Measurements from ENCODE around the gene FAM221B.

The FAM221B gene

DNA sequence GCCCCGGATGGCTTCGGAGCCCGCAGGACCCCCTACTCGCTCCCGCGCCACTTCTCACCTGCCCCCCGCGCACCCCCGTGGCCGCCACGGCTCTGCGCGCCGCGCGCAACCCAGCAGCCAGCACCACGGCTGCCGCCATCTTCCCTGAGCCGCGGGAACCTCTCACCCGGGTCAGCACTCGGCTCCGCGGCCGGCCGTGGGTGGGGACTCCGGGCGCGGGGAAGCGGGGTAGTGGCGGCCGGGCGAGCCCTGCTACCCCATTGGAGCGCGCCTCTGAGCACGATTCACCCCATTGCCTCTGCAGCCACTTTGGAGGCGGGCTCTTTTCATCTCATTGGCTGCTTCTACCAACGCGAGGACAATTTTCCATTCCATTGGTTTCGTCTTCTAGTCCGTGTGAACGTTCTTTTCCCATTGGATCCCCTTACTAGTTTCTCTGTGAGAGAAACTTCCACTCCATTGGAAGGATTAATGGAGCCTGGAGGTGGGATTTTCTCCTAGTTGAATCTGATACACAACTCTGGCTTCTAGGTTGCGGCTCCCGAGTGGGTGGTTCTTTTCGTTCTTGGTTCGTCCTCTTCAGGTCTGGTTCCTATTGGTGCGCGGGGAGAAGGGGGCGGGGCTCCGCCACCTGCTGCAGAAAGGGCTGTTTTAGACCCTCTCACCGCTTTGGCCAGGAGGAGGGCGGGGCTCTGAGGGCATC, 13.5 kb downstream of the FAM221B start, which contains the start of gene HINT2:
Gene HINT2 (minus strand): TSS at position 202 of the 703 bp plus-strand sequence. CDS start 63 bp downstream, at position 139.
- peak; percentile 100 for DNase-seq

DNA sequence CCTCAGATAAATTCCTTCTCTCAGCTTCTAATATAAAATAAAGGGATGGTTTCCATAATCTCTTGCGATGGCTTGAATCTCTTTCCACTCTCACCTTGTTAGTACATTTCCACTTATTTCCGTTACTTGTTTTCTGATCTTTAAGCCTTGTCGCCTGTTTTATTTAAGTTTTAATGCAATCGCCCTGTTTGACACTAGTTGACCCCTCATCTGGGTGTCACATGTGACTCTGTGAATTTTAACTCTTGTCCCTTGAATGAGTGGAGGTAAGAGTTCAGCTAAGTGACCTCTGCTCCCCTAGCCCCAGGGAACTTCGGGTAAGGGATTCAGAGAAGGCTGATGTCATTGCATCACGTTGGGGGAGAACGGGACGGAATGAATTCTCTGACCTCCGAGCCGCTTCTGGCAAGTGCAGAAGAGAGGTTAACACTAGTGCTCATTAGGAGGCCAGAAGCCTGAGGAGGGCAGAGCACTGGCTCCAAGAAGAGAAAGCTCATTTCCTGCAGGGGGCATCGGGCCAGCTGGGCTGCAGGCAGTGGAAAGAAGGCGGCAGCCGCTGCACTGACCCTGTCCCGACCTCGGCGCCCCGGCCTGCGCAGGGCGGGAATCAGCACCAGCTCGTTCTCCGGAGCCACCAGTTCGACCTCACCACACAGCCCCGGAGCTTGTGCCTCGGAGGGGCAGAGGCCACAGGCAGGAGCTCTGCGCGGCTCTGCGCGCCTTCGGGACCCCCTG, 14.3 kb downstream of the FAM221B start:
- DNase-seq, result peak; percentile 32

DNA sequence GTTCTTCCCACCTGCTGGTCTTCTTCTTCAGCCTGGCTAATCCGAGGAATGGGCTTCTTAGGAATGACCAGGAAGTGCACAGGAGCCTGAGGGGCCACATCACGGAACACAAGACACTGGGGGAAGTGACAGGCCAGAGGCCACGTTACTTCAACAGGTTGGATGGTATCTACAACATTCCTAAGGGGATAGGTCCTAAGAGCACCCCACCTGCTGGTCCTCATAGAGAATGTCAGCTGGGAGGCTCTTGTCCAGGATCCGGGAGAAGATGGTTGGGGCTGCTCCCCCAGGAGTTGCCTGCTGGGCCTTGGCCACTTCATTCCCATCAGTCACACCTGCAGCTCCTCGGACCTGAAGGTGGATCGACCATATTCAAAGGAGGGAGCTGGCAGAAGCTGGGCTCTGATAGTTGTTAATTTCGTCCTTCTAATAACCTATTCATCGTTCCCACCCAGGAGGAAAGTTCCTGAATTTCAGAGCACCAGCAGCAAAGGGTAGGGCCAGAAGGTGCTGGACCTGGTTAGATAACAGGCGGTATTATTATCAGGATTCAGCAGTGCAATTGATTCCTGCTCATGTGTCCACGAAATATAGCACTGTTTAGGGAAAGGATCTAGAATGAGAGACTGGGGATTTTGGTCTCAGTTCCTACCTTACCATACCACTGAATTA, 15.0 kb downstream of the FAM221B start:
- no peak for DNase-seq

DNA sequence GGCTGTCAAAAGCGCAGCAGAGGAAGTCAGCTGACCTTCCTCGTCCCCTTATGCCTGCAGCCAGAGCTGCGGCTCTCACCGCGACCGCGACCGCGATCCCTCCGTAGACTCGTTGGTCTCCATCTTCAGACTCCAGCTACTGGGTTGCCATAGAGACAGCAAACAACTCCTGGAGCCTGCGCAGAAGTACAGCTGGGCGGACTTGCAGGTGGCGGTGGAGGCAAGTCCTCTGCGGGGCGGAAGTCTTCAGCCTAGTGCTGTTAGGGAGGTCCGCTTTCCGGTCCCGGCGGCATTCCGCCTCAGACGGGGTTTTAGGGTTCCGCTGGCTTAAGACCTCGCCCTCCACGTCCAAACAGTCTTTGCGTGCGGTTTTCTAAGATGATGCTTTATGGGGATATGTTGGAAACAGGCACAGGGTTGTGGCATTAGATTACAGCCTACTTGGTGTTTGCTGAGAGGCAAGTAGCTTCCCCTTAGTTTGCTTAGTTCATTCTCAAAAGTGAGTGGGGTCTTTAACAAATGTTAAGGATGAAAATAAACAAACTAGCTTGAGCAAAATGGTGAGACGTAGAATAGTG, 16.4 kb downstream of the FAM221B start, which contains the start of gene SPAG8:
Gene SPAG8 (minus strand): TSS at position 238 of the 578 bp plus-strand sequence. CDS start 115 bp downstream, at position 123.
- DNase-seq, result peak; percentile 92

DNA sequence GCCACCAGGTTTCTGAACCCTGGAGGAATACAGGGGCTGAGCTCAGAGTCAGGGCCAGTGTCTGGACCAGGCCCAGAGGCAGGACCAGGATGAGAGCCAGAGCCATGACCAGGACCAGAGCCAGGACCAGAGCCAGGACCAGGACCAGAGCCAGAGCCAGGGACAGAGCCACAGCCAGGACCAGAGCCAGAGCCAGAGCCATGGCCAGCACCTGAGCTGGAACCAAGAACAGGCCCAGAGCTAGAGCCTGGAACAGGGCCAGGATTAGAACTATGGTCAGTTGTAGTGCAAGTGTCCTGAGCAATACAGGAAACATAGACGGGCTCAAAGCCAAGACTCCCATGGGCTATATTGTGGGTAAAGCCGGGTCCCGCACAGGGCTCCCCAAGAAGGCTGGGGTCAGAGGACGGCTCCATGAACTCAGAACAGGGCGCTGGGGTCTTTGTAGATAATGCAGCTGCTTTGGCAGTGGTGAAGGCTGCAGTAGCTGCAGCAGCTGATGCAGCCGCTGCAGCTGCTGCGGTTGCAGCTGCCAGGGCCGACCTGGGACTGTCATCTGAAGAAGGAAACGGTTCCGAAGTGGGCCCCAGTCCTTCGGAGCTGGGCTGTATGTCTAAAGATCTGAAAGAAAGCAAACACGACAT, 17.0 kb downstream of the FAM221B start:
- DNase-seq, result no peak

DNA sequence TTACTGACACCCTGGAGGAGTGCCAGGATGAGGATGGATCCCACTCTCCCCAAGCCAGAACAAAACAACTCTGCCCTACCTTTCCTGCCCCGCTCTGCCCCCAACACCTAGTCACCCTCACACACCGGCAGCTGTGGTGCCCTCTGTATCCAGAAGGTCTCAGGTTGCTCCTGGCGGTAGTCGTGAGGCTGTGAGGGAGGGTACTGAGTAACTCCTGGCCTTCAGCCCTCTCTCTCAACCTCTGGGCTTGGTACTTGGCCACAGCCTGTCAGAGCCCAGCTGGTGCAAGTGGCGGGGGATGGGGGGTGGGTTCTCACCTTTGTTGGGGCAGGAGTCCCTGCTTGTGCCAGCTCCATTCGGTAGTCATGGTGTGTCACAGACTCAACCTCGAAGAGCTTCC, 18.4 kb downstream of the FAM221B start:
- DNase-seq, result no peak

DNA sequence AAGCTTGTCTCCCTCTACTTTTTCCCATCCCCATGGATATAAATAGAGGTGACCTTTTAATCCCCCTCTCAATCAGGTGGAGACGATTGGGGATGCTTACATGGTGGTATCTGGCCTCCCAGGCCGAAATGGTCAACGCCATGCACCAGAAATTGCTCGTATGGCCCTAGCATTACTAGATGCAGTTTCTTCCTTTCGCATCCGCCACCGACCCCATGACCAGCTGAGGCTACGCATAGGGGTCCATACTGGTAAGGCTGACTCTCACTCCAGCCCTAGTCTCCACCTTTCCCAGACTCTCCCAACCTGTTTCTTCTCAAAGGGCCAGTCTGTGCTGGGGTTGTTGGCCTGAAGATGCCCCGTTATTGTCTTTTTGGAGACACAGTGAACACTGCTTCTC, 20.1 kb downstream of the FAM221B start:
- DNase-seq, result no peak

DNA sequence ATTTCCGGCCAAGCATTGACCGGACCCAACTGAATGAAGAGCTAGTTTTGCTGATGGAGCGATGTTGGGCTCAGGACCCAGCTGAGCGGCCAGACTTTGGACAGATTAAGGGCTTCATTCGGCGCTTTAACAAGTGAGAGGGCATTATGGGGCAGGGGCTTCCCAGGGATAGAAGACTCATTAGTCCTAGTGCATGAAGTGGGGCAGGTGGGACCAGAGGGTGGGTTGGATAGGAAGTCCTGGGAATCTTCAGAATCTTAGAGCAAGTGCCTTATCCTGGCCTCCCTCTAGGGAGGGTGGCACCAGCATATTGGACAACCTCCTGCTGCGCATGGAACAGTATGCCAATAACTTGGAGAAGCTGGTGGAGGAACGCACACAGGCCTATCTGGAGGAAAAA, 22.4 kb downstream of the FAM221B start:
- DNase-seq, result no peak

DNA sequence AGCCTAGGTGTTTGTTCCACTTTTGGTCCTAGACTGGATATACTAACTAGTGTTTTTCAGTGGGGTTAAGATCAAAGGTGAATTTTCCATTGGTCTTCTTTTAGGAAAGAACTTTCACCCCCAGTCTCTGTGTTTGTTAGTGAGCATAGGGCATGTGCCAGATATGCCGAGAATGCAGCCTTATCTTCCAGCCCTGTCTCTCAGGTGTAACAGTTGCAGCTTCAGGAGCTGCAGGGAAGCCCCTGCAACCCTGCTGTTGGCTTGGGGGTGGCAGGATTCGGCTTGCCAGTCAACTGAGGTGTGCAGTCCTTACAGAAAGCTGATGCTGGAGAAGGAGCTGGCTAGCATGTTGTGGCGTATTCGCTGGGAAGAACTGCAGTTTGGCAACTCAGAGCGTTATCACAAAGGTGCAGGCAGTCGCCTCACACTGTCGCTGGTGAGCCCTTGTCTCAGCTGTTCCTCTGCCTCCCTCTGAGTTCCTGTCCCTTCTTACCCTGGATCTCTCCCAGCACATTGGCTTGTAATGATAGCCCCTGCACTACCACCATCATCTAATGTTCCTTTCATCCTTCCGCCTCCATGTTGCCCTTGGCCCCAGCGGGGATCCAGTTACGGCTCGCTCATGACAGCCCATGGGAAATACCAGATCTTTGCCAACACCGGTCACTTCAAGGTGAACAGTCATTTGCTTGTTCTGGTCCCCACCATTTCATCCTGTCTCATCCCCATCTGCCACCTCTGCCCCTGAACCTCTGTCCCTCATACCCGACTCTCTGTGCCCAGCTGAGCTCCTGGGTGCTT, 27.0 kb downstream of the FAM221B start:
- DNase-seq, result no peak

DNA sequence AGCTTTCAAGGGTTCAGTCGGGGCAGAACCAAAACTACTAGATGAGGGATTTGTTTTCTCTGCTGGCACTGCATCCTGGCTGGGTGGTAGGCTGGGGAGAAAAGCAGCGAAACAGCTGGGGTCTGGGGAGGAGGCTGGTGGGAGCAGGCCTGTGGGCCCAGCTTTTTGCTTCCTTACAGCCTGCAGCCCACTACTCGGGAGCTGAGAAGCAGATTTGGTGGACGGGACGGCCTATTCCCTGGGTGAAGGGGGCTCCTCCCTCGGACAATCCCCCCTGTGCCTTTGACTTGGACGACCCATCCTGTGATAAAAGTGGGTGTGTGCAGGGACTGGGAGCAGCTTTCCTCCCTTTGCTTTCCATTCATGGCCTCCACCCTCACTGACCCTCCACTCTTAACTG, 28.0 kb downstream of the FAM221B start:
- DNase-seq, result no peak

DNA sequence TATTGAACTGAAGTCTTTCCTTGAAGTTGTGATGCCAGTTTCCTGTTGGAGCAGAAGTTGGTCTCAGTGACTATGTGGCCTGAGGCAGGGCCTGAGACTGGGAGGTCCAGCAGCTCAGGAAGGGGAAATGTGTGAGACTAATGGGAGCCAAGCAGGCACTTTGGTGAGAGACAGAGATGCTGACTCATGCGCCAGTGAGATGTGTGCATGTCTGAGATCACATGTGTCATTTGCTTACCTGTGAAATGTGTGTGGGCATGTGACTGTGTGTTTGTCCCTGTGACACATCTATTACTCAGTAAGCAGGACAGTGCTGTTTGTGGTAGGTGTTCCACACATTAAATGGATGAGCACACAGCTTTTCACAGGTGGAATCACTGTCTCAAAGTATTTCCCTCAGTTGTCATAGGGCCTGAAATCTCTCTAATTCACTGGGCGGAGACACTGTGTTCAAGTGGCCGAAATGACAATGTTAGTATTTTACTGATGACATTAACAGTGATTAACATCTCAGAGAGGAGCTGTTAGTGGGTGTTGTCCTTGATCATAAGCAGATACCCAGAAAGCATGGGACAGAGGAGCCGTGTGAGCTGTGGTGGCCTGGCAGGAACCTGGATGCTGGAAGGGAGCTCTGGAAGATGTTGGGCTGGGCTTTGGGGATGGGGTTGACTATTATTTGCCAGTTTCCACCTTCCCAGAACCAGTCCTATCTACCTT, 29.7 kb downstream of the FAM221B start:
- DNase-seq, result no peak

DNA sequence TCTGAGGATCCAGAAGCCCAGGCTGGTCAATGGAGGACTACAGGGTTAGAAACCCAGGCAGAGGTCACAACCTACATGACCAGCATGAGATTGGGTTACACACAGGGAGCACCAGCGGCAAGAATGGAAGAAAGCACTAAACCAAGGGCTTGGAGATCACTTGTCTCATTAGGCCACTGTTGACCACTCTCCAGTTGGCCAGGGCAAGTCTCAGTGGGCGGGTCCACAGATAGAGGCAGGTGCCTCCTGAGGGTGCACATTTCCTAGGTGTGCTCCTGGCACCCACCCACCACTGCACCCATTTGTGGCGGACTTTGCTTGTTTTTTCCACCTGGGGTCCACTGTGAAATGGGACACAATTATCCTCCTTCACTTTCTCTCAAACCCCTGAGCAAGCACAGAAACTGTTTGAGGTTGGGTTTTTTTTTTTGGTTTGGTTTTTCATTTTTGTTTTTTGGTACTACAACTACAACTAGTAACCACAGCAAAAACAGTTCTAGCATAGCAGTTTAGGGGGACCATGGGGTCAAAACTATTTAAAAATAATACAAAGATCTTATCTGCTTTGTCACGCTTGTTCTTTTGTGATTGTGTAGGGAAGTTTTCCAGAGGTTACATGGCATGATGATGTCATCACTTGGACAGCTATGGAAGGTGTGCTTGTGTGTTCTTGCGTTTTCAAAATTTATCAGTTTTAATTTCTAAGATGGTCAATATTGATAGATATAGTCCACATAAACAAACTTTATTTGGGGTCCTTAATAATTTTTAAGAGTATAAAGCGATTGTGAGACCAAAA, 31.0 kb downstream of the FAM221B start:
- DNase-seq, result no peak

DNA sequence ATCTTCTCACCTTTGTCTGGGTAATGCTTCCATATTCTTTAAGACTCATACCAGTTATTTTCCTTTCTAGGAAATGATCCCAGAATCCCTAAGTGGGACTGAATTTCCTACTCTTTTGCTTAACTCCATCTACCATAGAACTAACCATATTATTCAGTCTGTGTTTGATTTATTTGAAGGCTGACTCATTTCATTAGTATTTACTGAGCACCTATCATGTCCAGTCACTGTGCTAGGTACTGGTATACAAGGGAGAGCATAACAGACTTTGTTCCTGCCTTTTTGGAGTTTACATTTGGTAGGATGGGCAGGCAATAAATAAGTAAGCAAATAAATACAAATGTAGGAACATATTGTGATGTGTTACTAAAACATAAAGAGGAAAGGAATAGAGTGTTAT, 32.8 kb downstream of the FAM221B start:
- DNase-seq, result no peak

DNA sequence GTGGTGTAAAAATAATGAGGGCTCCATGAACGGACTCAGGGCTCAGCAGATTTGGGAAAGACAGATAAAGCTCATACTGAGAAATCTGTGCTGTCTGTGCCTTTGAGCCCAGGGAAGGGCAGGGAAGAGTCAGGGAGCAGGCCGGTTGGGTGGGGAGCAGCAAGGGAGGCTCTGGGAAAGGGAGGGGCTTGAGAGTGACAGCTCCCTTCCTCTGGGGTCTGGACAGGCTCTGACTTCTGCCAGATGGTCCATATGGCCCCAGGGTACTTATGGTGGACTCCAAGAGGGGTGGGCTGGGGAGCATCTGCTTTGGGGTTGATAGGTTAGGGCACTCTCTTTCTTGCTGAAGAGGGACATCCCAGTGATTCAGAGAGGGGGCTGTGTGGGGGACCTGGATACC, 35.1 kb downstream of the FAM221B start:
- no peak for DNase-seq

DNA sequence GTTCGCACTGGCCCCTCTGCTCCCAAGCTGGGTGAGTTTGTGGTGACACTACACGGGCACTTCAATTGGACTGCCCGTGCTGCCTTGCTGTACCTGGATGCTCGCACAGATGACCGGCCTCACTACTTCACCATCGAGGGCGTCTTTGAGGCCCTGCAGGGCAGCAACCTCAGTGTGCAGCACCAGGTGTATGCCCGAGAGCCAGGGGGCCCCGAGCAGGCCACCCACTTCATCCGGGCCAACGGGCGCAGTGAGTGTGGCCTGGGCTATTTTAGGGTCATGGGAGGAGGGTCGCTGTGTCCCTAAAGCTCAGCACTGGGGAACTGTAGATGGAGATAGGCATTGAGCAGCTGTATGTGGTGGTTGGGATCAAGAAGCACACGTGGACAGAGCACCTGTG, 35.7 kb downstream of the FAM221B start:
- DNase-seq, result no peak

DNA sequence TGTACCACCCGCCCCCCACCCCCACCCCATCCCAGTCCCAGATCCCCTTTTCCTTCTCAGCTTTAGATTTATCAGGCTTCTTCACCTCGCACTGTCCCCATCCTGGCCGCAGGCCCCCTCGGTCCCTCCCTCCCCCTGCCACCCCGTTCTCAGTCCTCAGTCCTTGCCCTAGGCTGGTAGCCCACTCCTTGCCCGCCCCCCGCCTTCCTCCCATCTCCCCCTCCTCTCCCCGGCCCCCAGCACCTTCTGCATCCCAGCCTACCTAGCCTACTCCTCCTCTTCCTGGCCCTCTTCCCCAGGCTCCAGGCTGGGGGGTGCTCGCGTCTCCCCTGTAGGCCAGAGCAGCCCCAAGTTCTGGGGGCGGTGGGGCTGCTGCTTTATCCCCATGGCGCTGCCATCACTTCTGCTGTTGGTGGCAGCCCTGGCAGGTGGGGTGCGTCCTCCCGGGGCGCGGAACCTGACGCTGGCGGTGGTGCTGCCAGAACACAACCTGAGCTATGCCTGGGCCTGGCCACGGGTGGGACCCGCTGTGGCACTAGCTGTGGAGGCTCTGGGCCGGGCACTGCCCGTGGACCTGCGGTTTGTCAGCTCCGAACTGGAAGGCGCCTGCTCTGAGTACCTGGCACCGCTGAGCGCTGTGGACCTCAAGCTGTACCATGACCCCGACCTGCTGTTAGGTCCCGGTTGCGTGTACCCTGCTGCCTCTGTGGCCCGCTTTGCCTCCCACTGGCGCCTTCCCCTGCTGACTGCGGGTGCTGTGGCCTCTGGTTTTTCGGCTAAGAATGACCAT, 36.3 kb downstream of the FAM221B start:
- DNase-seq, result no peak

DNA sequence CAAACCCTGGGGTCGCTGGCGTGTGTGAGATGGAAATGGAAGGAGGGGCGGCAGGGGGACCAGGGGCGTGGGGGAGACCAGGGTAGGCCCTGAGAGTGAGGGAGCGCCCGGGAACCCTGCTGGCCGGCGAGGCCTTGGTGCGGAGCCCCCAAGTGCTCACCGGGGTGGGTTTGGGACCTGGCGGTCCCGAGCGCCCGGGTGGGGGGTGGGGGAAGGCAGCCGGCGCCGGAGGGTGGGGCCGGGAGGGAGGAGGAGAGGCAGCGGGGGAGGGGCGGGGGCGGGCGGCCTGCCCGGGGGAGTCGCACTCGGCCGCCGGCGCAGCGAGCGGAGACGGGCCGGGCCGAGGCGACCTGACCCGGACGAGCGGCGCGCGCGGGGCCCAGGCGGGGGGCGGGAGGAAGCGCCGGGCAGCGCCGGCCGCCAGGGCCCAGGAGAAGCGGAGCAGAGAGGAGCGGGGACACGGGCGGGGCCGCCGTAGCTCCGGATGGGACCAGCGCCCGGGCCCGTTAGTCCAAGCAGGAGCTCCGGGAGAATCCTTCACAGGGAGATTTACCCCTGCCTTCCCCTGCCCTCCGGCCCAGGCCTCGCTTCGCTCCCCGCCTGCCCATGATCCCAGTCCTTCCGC, 37.1 kb downstream of the FAM221B start, which contains the start of gene NPR2:
Gene NPR2 (plus strand): TSS at position 295 of the 625 bp plus-strand sequence. CDS start 818 bp downstream, outside the sequence.
- DNase-seq, result no peak

DNA sequence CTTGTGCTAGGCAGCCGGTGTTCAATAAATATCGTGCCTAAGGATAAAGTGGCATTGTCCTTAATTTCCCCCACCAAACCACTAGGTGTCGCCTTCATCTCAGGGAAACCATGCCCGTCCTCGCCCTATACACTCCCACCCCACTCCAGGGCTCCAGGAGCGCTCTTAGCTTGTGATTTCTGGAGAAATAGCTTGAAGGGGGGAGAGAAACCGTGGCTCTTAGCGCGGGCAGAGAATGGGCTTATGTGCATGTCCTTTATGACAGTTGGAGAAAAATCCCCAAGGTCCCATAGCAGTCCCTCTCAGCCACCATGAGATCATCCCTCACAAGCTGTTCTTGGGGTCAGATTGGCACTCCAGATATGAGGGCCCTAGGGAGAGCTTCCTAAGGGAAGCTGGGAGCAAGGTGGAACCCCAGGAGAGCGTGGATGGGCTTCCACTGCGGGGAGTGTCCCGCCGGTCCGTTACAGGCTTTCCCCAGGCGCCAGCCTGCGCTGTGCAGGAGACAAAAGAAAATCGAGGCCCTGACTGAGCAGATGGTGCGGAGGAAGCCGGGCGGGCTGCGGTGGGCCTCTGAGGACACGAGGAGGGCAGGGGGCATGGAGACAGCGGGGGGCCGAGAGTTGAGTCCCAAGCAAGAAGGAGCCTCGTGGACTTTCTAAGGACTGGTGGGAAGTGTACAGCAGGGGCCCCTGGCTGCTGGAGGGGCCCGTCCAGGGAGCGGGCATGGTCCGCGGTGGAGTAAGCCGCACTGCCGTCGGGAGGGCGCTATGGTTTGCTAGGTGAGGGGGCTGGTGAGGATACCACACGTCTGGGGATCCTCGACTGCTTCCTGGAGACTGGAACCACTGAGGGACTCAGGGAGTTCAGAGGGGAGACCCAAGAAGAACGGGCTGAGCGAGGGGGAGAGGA, 37.9 kb downstream of the FAM221B start:
- DNase-seq, result peak; percentile 43

Data from DMS 273 treated with DMSO at 0.1 percent for 48 hours (cell line).